Activated T-helper 1 cell treated with anti-CD3 and anti-CD28 coated beads, Interleukin-12 subunit alpha, Interleukin-12 subunit beta, Interleukin-2, Interleukin-4 antibody, amounts not matched to agents 30 ng/mL and 10 ng/mL and 1 ng/mL, durations not matched to agents 14 hours and 24 hours and 36 hours (primary cell): ENCODE data around the gene LOXL3. TPM values are rescaled to one million over a fixed set of nuclear protein-coding genes. Genes with fewer than 3 reads are reported as not detected.

Source experiments
- DNase-seq: peaks from one replicate; pipeline ENCODE4 v3.0.0; 2021; ENCODE audit warnings: low spot score
- H3K27ac Mint-ChIP-seq: one replicate; pipeline ENCODE4 v1.8.0; 2021; ENCODE audit warnings: mild to moderate bottlenecking, mixed read lengths
- H3K27me3 Mint-ChIP-seq: one replicate; pipeline ENCODE4 v1.8.0; 2022; ENCODE audit warnings: mild to moderate bottlenecking, moderate library complexity, mixed read lengths; ENCODE audit not compliant: insufficient read depth
- H3K36me3 Mint-ChIP-seq: one replicate; pipeline ENCODE4 v1.8.0; 2021; ENCODE audit warnings: low read depth, mixed read lengths
- H3K4me1 Mint-ChIP-seq: one replicate; pipeline ENCODE4 v1.8.0; 2021; ENCODE audit warnings: low read depth, mixed read lengths
- H3K4me3 Mint-ChIP-seq: one replicate; pipeline ENCODE4 v1.8.0; 2021; ENCODE audit warnings: mild to moderate bottlenecking, moderate library complexity, mixed read lengths
- H3K9me3 Mint-ChIP-seq: one replicate; pipeline ENCODE4 v1.8.0; 2021; ENCODE audit warnings: mixed read lengths
- intact Hi-C: fragments of 100-400 bp; cut with micrococcal nuclease; formaldehyde crosslinking; loops from one replicate; pipeline ENCODE4 v1.15.1; 2024
- total RNA-seq: library from RNA; stranded (reverse); gene quantifications from 2 replicates; pipeline ENCODE4 v1.2.3, GENCODE V29; 2022

The LOXL3 gene
- total RNA-seq, 1 donor from 2014 or later = 2.0 TPM

- H3K4me3 Mint-ChIP-seq = peak overlapping the region; percentile 51
- no peak for DNase-seq
- intact Hi-C loops = no loop called here
- H3K36me3 Mint-ChIP-seq = peaks cover 43% of the 10 kb centered on the region
- peaks cover 68% of the 10 kb centered on the region for H3K4me1 Mint-ChIP-seq
- peaks cover 46% of the 10 kb centered on the region for H3K27me3 Mint-ChIP-seq
- H3K9me3 Mint-ChIP-seq = no peaks in the 10 kb centered on the region
- H3K27ac Mint-ChIP-seq = peak overlapping the region; percentile 26
Observed at GRCh38 chr2:74501335-74502071, 52.2 kb downstream of the LOXL3 start.

GRCh38 chr2:74500578-74500946 lies 53.2 kb downstream of the LOXL3 start:
- peaks cover 46% of the 10 kb centered on the region for H3K27me3 Mint-ChIP-seq
- peaks cover 62% of the 10 kb centered on the region for H3K4me1 Mint-ChIP-seq
- no peak for DNase-seq
- intact Hi-C loops = no loop called here
- H3K27ac Mint-ChIP-seq = no peak overlapping the region
- H3K4me3 Mint-ChIP-seq = peak overlapping the region; percentile 26
- H3K9me3 Mint-ChIP-seq = no peaks in the 10 kb centered on the region
- H3K36me3 Mint-ChIP-seq = peaks cover 43% of the 10 kb centered on the region

- Mint-ChIP-seq H3K9me3 (no peaks in the 10 kb centered on the region), H3K36me3 (peaks cover 38% of the 10 kb centered on the region), H3K4me1 (peaks cover 57% of the 10 kb centered on the region), H3K4me3 (peak overlapping the region; percentile 26), H3K27ac (no peak overlapping the region), H3K27me3 (peaks cover 46% of the 10 kb centered on the region)
- DNase-seq = no peak
- intact Hi-C loops = no loop called here
Observed at GRCh38 chr2:74499940-74500577, 53.7 kb downstream of the LOXL3 start.

- Mint-ChIP-seq H3K27ac (peak within 1 kb of the TSS; percentile 85), H3K4me1 (peaks cover 50% of the 10 kb centered on the region), H3K36me3 (peaks cover 32% of the 10 kb centered on the region), H3K9me3 (no peaks in the 10 kb centered on the region), H3K27me3 (peaks cover 46% of the 10 kb centered on the region), H3K4me3 (peak within 1 kb of the TSS; percentile 93)
- DNase-seq = no peak
- intact Hi-C loops = no loop called here
Observed at GRCh38 chr2:74499267-74499939, 54.3 kb downstream of the LOXL3 start, which contains the start of gene LBX2. LBX2 (minus strand) TSS chr2:74499603; CDS start chr2:74499537, 66 bp downstream.

GRCh38 chr2:74498500-74499266 lies 55.1 kb downstream of the LOXL3 start:
- intact Hi-C loops = loop anchor here (1.0 kb wide), 4 partner anchors 9 to 31 kb away; partner anchors contain the start of genes AUP1, HTRA2, PCGF1 and TLX2
- Mint-ChIP-seq H3K27me3 (peaks cover 44% of the 10 kb centered on the region), H3K9me3 (no peaks in the 10 kb centered on the region), H3K36me3 (peaks cover 38% of the 10 kb centered on the region), H3K4me3 (peak overlapping the region; percentile 93), H3K4me1 (peaks cover 48% of the 10 kb centered on the region), H3K27ac (peak overlapping the region; percentile 85)
- no peak for DNase-seq

- Mint-ChIP-seq H3K27me3 (peaks cover 44% of the 10 kb centered on the region), H3K27ac (peak overlapping the region; percentile 85)
- DNase-seq = no peak
Observed at GRCh38 chr2:74497777-74498499, 55.8 kb downstream of the LOXL3 start.

GRCh38 chr2:74496997-74497776 lies 56.6 kb downstream of the LOXL3 start:
- Mint-ChIP-seq H3K9me3 (no peaks in the 10 kb centered on the region), H3K4me3 (peak overlapping the region; percentile 93), H3K27me3 (peaks cover 38% of the 10 kb centered on the region), H3K4me1 (peaks cover 35% of the 10 kb centered on the region), H3K27ac (peak overlapping the region; percentile 52), H3K36me3 (peaks cover 43% of the 10 kb centered on the region)
- intact Hi-C loops = no loop called here
- DNase-seq = no peak

More at GRCh38 chr2:74497777-74498499, 55.8 kb downstream of the LOXL3 start:
- Mint-ChIP-seq H3K4me1 (peaks cover 42% of the 10 kb centered on the region), H3K4me3 (peak overlapping the region; percentile 93), H3K9me3 (no peaks in the 10 kb centered on the region), H3K36me3 (peaks cover 42% of the 10 kb centered on the region)
- intact Hi-C loops = loop anchor here (1.0 kb wide), 4 partner anchors 9 to 31 kb away; partner anchors contain the start of genes AUP1, HTRA2, PCGF1 and TLX2

GRCh38 chr2:74495440-74495839 lies 58.3 kb downstream of the LOXL3 start:
- DNase-seq = no peak
- H3K4me1 Mint-ChIP-seq = peaks cover 26% of the 10 kb centered on the region
- intact Hi-C loops = no loop called here
- H3K36me3 Mint-ChIP-seq = peaks cover 45% of the 10 kb centered on the region
- no peaks in the 10 kb centered on the region for H3K9me3 Mint-ChIP-seq
- H3K27me3 Mint-ChIP-seq = peaks cover 22% of the 10 kb centered on the region
- no peak overlapping the region for H3K27ac Mint-ChIP-seq
- no peak overlapping the region for H3K4me3 Mint-ChIP-seq

- DNase-seq = no peak
- H3K9me3 Mint-ChIP-seq = no peaks in the 10 kb centered on the region
- peaks cover 13% of the 10 kb centered on the region for H3K4me1 Mint-ChIP-seq
- no peak overlapping the region for H3K27ac Mint-ChIP-seq
- no peak overlapping the region for H3K4me3 Mint-ChIP-seq
- intact Hi-C loops = no loop called here
- peaks cover 49% of the 10 kb centered on the region for H3K36me3 Mint-ChIP-seq
- H3K27me3 Mint-ChIP-seq = peaks cover 9% of the 10 kb centered on the region
Observed at GRCh38 chr2:74493546-74493945, 60.2 kb downstream of the LOXL3 start.

- H3K27me3 Mint-ChIP-seq = peaks cover 1% of the 10 kb centered on the region
- intact Hi-C loops = no loop called here
- no peak for DNase-seq
- H3K27ac Mint-ChIP-seq = no peak overlapping the region
- no peaks in the 10 kb centered on the region for H3K9me3 Mint-ChIP-seq
- H3K4me1 Mint-ChIP-seq = no peaks in the 10 kb centered on the region
- no peak overlapping the region for H3K4me3 Mint-ChIP-seq
- peaks cover 45% of the 10 kb centered on the region for H3K36me3 Mint-ChIP-seq
Observed at GRCh38 chr2:74491648-74492544, 61.8 kb downstream of the LOXL3 start.

- no peak for DNase-seq
- no peaks in the 10 kb centered on the region for H3K4me1 Mint-ChIP-seq
- intact Hi-C loops = no loop called here
- H3K36me3 Mint-ChIP-seq = peaks cover 48% of the 10 kb centered on the region
- no peaks in the 10 kb centered on the region for H3K9me3 Mint-ChIP-seq
- no peaks in the 10 kb centered on the region for H3K27me3 Mint-ChIP-seq
- H3K4me3 Mint-ChIP-seq = no peak overlapping the region
- H3K27ac Mint-ChIP-seq = no peak overlapping the region
Observed at GRCh38 chr2:74489906-74490305, 63.8 kb downstream of the LOXL3 start.
